PC-3 (cell line): ENCODE results near the gene SUGT1. TPM values are rescaled to one million over a fixed set of nuclear protein-coding genes. Genes with fewer than 3 reads are reported as not detected.

ENCODE experiments used
- ATAC-seq: fragments of 200-7000 bp; cut with Tn5 transposase; 2 replicates; pipeline ENCODE4 v1.9.1; 2020; ENCODE audit warnings: mild to moderate bottlenecking, moderate library complexity
- BruUV-seq: library from RNA; stranded (reverse); fragments of 400-500 nt; replicated peaks from 2 replicates; lab custom pipeline; 2021; lab: Mats Ljungman, UMichigan
- CTCF ChIA-PET: fragments of 300-600 bp; sonication (Branson Sonifier 250); formaldehyde crosslinking; loops from one replicate; lab custom pipeline; 2022; ENCODE audit warnings: antibody characterized with exemption; lab: Charles Lee
- POLR2A ChIA-PET: fragments of 300-600 bp; sonication (Branson Sonifier 250); formaldehyde crosslinking; loops from one replicate; lab custom pipeline; 2022; ENCODE audit warnings: antibody characterized with exemption; ENCODE audit not compliant: unreplicated experiment; lab: Charles Lee
- DNase-seq: peaks from one replicate; pipeline ENCODE4 v3.0.0-alpha.2; 2015
- H2AFZ ChIP-seq: fragments of 300-600 bp; sonication (generic); 2 replicates; pipeline ENCODE4 v1.6.0; 2016; ENCODE audit warnings: antibody characterized with exemption, low read length
- H3F3A ChIP-seq: fragments of 300-600 bp; sonication (generic); one replicate; pipeline ENCODE4 v1.6.0; 2017; ENCODE audit warnings: antibody characterized with exemption, low read length, control low read depth, mild to moderate bottlenecking; ENCODE audit not compliant: unreplicated experiment
- H3K27ac ChIP-seq: fragments of 300-600 bp; sonication (generic); 2 replicates; pipeline ENCODE4 v1.5.1; 2016; ENCODE audit warnings: mild to moderate bottlenecking, low read length
- H3K27me3 ChIP-seq: fragments of 300-600 bp; sonication (generic); 2 replicates; pipeline ENCODE4 v1.6.1; 2016; ENCODE audit warnings: low read length, mixed read lengths
- H3K36me3 ChIP-seq: fragments of 300-600 bp; sonication (generic); 2 replicates; pipeline ENCODE4 v1.6.1; 2016; ENCODE audit warnings: low read depth, mixed run types, low read length, mixed read lengths
- H3K4me1 ChIP-seq: fragments of 300-600 bp; sonication (generic); 2 replicates; pipeline ENCODE4 v1.5.1; 2016; ENCODE audit warnings: low read length; ENCODE audit not compliant: insufficient read depth
- H3K4me2 ChIP-seq: fragments of 300-600 bp; sonication (generic); 2 replicates; pipeline ENCODE4 v1.6.0; 2016; ENCODE audit warnings: low read length
- H3K4me3 ChIP-seq: fragments of 300-600 bp; sonication (generic); 2 replicates; pipeline ENCODE4 v1.5.1; 2016; ENCODE audit warnings: mild to moderate bottlenecking, low read length, mixed read lengths
- H3K79me2 ChIP-seq: fragments of 300-600 bp; sonication (generic); 2 replicates; pipeline ENCODE4 v1.6.1; 2017; ENCODE audit warnings: low read length, mixed read lengths
- H3K9ac ChIP-seq: fragments of 300-600 bp; sonication (generic); 2 replicates; pipeline ENCODE4 v1.6.0; 2016; ENCODE audit warnings: mild to moderate bottlenecking, low read length
- H3K9me2 ChIP-seq: fragments of 300-600 bp; sonication (generic); replicated peaks from 2 replicates; pipeline ENCODE4 v1.6.1; 2016; ENCODE audit warnings: mixed run types, low read length, mixed read lengths
- H3K9me3 ChIP-seq: fragments of 300-600 bp; sonication (generic); 2 replicates; pipeline ENCODE4 v1.6.1; 2016; ENCODE audit warnings: low read length, mixed read lengths
- H4K20me1 ChIP-seq: fragments of 300-600 bp; sonication (generic); 2 replicates; pipeline ENCODE4 v1.6.1; 2016; ENCODE audit warnings: low read length, mixed read lengths
- CTCF ChIP-seq: fragments of 300-600 bp; sonication (generic); conservative IDR thresholded peaks from 2 replicates; pipeline ENCODE4 v1.5.1; 2017; ENCODE audit warnings: antibody characterized with exemption, low read depth, mild to moderate bottlenecking, low read length
- EZH2 ChIP-seq: fragments of 300-600 bp; sonication (generic); IDR thresholded peaks from one replicate; pipeline ENCODE4 v1.6.1; 2017; ENCODE audit warnings: antibody characterized with exemption, mild to moderate bottlenecking, low read length; ENCODE audit not compliant: unreplicated experiment
- EZH2phosphoT487 ChIP-seq: fragments of 300-600 bp; sonication (generic); IDR thresholded peaks from 2 replicates; pipeline ENCODE4 v1.6.1; 2018; ENCODE audit warnings: mild to moderate bottlenecking, antibody characterized with exemption, low read length, borderline replicate concordance
- intact Hi-C: fragments of 100-400 bp; cut with micrococcal nuclease; formaldehyde crosslinking; loops from 2 replicates; pipeline ENCODE4 v1.9.0; 2023
- total RNA-seq: library from RNA; depleted of rRNA; stranded (reverse); fragments of >200 nt; gene quantifications from 2 replicates; pipeline ENCODE4 v1.2.3, GENCODE V29; 2014

SUGT1 gene
- total RNA-seq, 1 experiment from 2014 or later, result 29.3 TPM

GRCh38 chr13:52734075-52734623 lies 81.5 kb downstream of the SUGT1 start:
- ChIA-PET CTCF (no interaction called here), POLR2A (no interaction called here)
- ATAC-seq (no peak), DNase-seq (no peak)
- Histone ChIP-seq H3F3A (no peaks in the 10 kb centered on the region), H3K79me2 (no peaks in the 10 kb centered on the region), H3K27ac (no peak overlapping the region), H3K4me3 (no peak overlapping the region), H3K9me3 (no peaks in the 10 kb centered on the region), H3K9ac (no peak overlapping the region), H3K27me3 (peaks cover 30% of the 10 kb centered on the region), H4K20me1 (no peaks in the 10 kb centered on the region), H3K4me1 (no peaks in the 10 kb centered on the region), H3K36me3 (no peaks in the 10 kb centered on the region), H3K9me2 (no peaks in the 10 kb centered on the region), H2AFZ (no peak overlapping the region), H3K4me2 (no peak overlapping the region)
- TF ChIP-seq EZH2phosphoT487 (no peak), CTCF (no peak), EZH2 (no peak)
- BruUV-seq, result no TSS peak
- intact Hi-C loops, result no loop called here

- no peak overlapping the region for H3K4me2 ChIP-seq
- H3F3A ChIP-seq, result no peaks in the 10 kb centered on the region
- POLR2A ChIA-PET, result no interaction called here
- no peaks in the 10 kb centered on the region for H3K79me2 ChIP-seq
- no peaks in the 10 kb centered on the region for H3K36me3 ChIP-seq
- H3K4me3 ChIP-seq, result no peak overlapping the region
- no peak overlapping the region for H3K9ac ChIP-seq
- H3K4me1 ChIP-seq, result no peaks in the 10 kb centered on the region
- TF ChIP-seq CTCF, result no peak
- no peak for TF ChIP-seq EZH2
- no peak overlapping the region for H3K27ac ChIP-seq
- H3K9me3 ChIP-seq, result no peaks in the 10 kb centered on the region
- DNase-seq (no peak), ATAC-seq (no peak)
- peaks cover 18% of the 10 kb centered on the region for H3K27me3 ChIP-seq
- no TSS peak for BruUV-seq
- intact Hi-C loops, result no loop called here
- CTCF ChIA-PET, result no interaction called here
- H3K9me2 ChIP-seq, result no peaks in the 10 kb centered on the region
- no peaks in the 10 kb centered on the region for H4K20me1 ChIP-seq
- H2AFZ ChIP-seq, result no peak overlapping the region
These were observed 84.3 kb downstream of the SUGT1 start for GRCh38 chr13:52736891-52737290.

- CTCF ChIA-PET, result no interaction called here
These were observed 84.8 kb downstream of the SUGT1 start for GRCh38 chr13:52737451-52737850.

More at GRCh38 chr13:52737451-52737850, 84.8 kb downstream of the SUGT1 start:
- Histone ChIP-seq H3F3A (no peaks in the 10 kb centered on the region), H3K9ac (no peak overlapping the region), H3K4me1 (no peaks in the 10 kb centered on the region), H3K36me3 (no peaks in the 10 kb centered on the region), H3K79me2 (no peaks in the 10 kb centered on the region), H2AFZ (no peak overlapping the region), H3K9me3 (no peaks in the 10 kb centered on the region), H3K27ac (no peak overlapping the region), H3K9me2 (no peaks in the 10 kb centered on the region), H3K4me2 (no peak overlapping the region), H3K4me3 (no peak overlapping the region), H3K27me3 (peaks cover 13% of the 10 kb centered on the region), H4K20me1 (no peaks in the 10 kb centered on the region)
- intact Hi-C loops, result no loop called here
- no peak for TF ChIP-seq EZH2phosphoT487
- TF ChIP-seq CTCF, result no peak
- TF ChIP-seq EZH2, result no peak
- POLR2A ChIA-PET, result no interaction called here
- ATAC-seq (no peak), DNase-seq (no peak)
- BruUV-seq, result no TSS peak
